ENCODE data around the gene ATP6V1A. TPM values are rescaled to one million over a fixed set of nuclear protein-coding genes. Genes with fewer than 3 reads are reported as not detected.

The ATP6V1A gene
- total RNA-seq, 1 donor from 2014 or later, result 70.1 TPM

GRCh38 chr3:113829576-113830354 is 82.9 kb downstream of the ATP6V1A start:
- H3K27ac Mint-ChIP-seq, result peak overlapping the region; percentile 69
- no peaks in the 10 kb centered on the region for H3K9me3 Mint-ChIP-seq (ENCODE audit: low read depth)
- no peak for TF ChIP-seq CTCF (IDR thresholded peaks at IDR 0.05; ENCODE audit: unreplicated experiment)
- no peak for DNase-seq (ENCODE audit: low spot score, unreplicated experiment)
- no peaks in the 10 kb centered on the region for H3K27me3 Mint-ChIP-seq
- no peaks in the 10 kb centered on the region for H3K36me3 Mint-ChIP-seq (ENCODE audit: insufficient read depth)
- no peak overlapping the region for H3K4me3 Mint-ChIP-seq (ENCODE audit: low read depth)
- H3K4me1 Mint-ChIP-seq (ENCODE audit: low read depth), result peaks cover 2% of the 10 kb centered on the region

- no peak for TF ChIP-seq CTCF (IDR thresholded peaks at IDR 0.05; ENCODE audit: unreplicated experiment)
- Mint-ChIP-seq H3K4me3 (ENCODE audit: low read depth) (no peak overlapping the region), H3K4me1 (ENCODE audit: low read depth) (peaks cover 10% of the 10 kb centered on the region), H3K27me3 (no peaks in the 10 kb centered on the region), H3K9me3 (ENCODE audit: low read depth) (no peaks in the 10 kb centered on the region), H3K27ac (no peak overlapping the region), H3K36me3 (ENCODE audit: insufficient read depth) (no peaks in the 10 kb centered on the region)
- no peak for DNase-seq (ENCODE audit: low spot score, unreplicated experiment)
These were observed 84.2 kb downstream of the ATP6V1A start for GRCh38 chr3:113831103-113831355.

- Mint-ChIP-seq H3K27me3 (no peaks in the 10 kb centered on the region), H3K9me3 (ENCODE audit: low read depth) (no peaks in the 10 kb centered on the region), H3K4me3 (ENCODE audit: low read depth) (no peak overlapping the region), H3K27ac (no peak overlapping the region), H3K4me1 (ENCODE audit: low read depth) (peaks cover 10% of the 10 kb centered on the region), H3K36me3 (ENCODE audit: insufficient read depth) (no peaks in the 10 kb centered on the region)
- TF ChIP-seq CTCF (IDR thresholded peaks at IDR 0.05; ENCODE audit: unreplicated experiment), result no peak
- no peak for DNase-seq (ENCODE audit: low spot score, unreplicated experiment)
These were observed 85.8 kb downstream of the ATP6V1A start for GRCh38 chr3:113832477-113833164.

- no peaks in the 10 kb centered on the region for H3K36me3 Mint-ChIP-seq (ENCODE audit: insufficient read depth)
- no peak for DNase-seq (ENCODE audit: low spot score, unreplicated experiment)
- no peak for TF ChIP-seq CTCF (IDR thresholded peaks at IDR 0.05; ENCODE audit: unreplicated experiment)
- H3K27ac Mint-ChIP-seq, result peak overlapping the region; percentile 1
- H3K9me3 Mint-ChIP-seq (ENCODE audit: low read depth), result no peaks in the 10 kb centered on the region
- peaks cover 9% of the 10 kb centered on the region for H3K27me3 Mint-ChIP-seq
- no peak overlapping the region for H3K4me3 Mint-ChIP-seq (ENCODE audit: low read depth)
- peaks cover 16% of the 10 kb centered on the region for H3K4me1 Mint-ChIP-seq (ENCODE audit: low read depth)
These were observed 88.1 kb downstream of the ATP6V1A start for GRCh38 chr3:113834983-113835382.

- Mint-ChIP-seq H3K36me3 (ENCODE audit: insufficient read depth) (no peaks in the 10 kb centered on the region), H3K4me1 (ENCODE audit: low read depth) (peaks cover 14% of the 10 kb centered on the region), H3K27me3 (peaks cover 9% of the 10 kb centered on the region), H3K4me3 (ENCODE audit: low read depth) (peak within 1 kb of the TSS; percentile 82), H3K9me3 (ENCODE audit: low read depth) (no peaks in the 10 kb centered on the region), H3K27ac (peak within 1 kb of the TSS; percentile 81)
- TF ChIP-seq CTCF (IDR thresholded peaks at IDR 0.05; ENCODE audit: unreplicated experiment), result peak; percentile 92
- DNase-seq (ENCODE audit: low spot score, unreplicated experiment), result peak; percentile 77
These were observed 91.9 kb downstream of the ATP6V1A start, which contains the start of gene GRAMD1C for GRCh38 chr3:113838631-113839209. GRAMD1C (plus strand) TSS chr3:113838788; CDS start chr3:113838910, 122 bp downstream.

All from progenitor cell of endocrine pancreas (in vitro differentiated cells).